Measurements from ENCODE around the gene GNL2. TPM values are rescaled to one million over a fixed set of nuclear protein-coding genes. Genes with fewer than 3 reads are reported as not detected.

Gene GNL2
- total RNA-seq, 1 experiment from 2014 or later = 121 TPM

DNA sequence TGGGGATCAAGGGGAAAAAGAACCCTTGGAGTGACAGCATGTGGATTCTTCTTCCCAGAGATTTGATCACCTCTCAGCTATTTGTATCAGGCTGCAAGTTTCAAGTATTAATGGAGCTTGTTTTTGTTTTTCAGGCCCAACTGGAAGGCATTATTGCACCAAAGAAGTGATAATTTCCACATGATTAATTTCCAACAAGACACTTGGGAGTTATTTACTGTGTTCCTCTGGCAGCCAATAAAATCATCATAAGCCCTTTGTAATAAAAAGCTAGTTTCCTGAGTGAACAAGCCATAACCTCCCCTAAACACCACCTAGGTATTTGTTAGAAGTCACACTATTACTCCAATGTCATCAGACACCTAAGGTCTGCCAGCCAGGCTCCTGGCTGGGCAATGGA, 30.8 kb downstream of the GNL2 start:
- Histone ChIP-seq H3K27ac (ENCODE audit: low read depth, low read length, poor library complexity, severe bottlenecking) (no peak overlapping the region), H3K36me3 (ENCODE audit: insufficient read depth, low read length, poor library complexity, severe bottlenecking) (peaks cover 56% of the 10 kb centered on the region), H3K4me3 (ENCODE audit: low read depth, low read length, poor library complexity, severe bottlenecking) (no peak overlapping the region), H3K9me3 (ENCODE audit: low read depth, low read length, poor library complexity, severe bottlenecking) (no peaks in the 10 kb centered on the region), H3K4me1 (ENCODE audit: insufficient read depth, low read length, poor library complexity, severe bottlenecking) (no peaks in the 10 kb centered on the region), H3K27me3 (replicated peaks; ENCODE audit: insufficient read depth, low read depth, low read length, poor library complexity) (no peaks in the 10 kb centered on the region)
- TF ChIP-seq EZH2 (IDR thresholded peaks at IDR 0.05; ENCODE audit: borderline replicate concordance, low read depth, low read length, poor library complexity, severe bottlenecking) = no peak
- TF ChIP-seq, protein P1, sequence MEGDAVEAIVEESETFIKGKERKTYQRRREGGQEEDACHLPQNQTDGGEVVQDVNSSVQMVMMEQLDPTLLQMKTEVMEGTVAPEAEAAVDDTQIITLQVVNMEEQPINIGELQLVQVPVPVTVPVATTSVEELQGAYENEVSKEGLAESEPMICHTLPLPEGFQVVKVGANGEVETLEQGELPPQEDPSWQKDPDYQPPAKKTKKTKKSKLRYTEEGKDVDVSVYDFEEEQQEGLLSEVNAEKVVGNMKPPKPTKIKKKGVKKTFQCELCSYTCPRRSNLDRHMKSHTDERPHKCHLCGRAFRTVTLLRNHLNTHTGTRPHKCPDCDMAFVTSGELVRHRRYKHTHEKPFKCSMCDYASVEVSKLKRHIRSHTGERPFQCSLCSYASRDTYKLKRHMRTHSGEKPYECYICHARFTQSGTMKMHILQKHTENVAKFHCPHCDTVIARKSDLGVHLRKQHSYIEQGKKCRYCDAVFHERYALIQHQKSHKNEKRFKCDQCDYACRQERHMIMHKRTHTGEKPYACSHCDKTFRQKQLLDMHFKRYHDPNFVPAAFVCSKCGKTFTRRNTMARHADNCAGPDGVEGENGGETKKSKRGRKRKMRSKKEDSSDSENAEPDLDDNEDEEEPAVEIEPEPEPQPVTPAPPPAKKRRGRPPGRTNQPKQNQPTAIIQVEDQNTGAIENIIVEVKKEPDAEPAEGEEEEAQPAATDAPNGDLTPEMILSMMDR (conservative IDR thresholded peaks at IDR 0.05; ENCODE audit: low read depth, low read length) = no peak
- BruUV-seq (replicated peaks) = no TSS peak
- POLR2A ChIA-PET (ENCODE audit: low non-redundant PET) = no interaction called here
- CTCF ChIA-PET = no interaction called here
- no peak for DNase-seq (ENCODE audit: low spot score)
- intact Hi-C loops (cut with micrococcal nuclease; ENCODE audit: unreplicated experiment) = no loop called here

DNA sequence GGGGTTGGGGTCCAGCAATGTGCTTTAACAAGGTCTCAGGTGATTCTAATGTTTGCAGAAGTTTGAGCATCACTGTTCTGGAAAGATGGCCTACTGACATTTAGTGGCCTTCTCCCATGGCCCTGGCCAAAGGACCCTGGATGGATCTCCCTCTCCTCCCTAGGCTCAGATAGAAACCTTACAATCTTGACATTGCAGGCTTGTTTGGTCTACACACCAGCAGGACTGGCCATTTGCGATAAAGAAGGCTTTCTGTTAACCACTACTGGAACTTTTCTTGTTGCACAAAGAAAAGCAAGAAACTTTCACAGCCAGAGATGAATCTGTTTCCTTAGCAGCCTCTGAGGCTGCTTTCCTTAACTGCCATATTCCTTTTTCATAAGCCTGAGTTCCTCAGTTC, 32.8 kb downstream of the GNL2 start:
- Histone ChIP-seq H3K36me3 (ENCODE audit: insufficient read depth, low read length, poor library complexity, severe bottlenecking) (peaks cover 37% of the 10 kb centered on the region), H3K27me3 (replicated peaks; ENCODE audit: insufficient read depth, low read depth, low read length, poor library complexity) (no peaks in the 10 kb centered on the region), H3K9me3 (ENCODE audit: low read depth, low read length, poor library complexity, severe bottlenecking) (no peaks in the 10 kb centered on the region), H3K4me1 (ENCODE audit: insufficient read depth, low read length, poor library complexity, severe bottlenecking) (no peaks in the 10 kb centered on the region), H3K4me3 (ENCODE audit: low read depth, low read length, poor library complexity, severe bottlenecking) (no peak overlapping the region), H3K27ac (ENCODE audit: low read depth, low read length, poor library complexity, severe bottlenecking) (no peak overlapping the region)
- BruUV-seq (replicated peaks) = no TSS peak
- TF ChIP-seq EZH2 (IDR thresholded peaks at IDR 0.05; ENCODE audit: borderline replicate concordance, low read depth, low read length, poor library complexity, severe bottlenecking) = no peak
- ChIA-PET POLR2A (ENCODE audit: low non-redundant PET) (no interaction called here), CTCF (no interaction called here)
- no peak for DNase-seq (ENCODE audit: low spot score)
- intact Hi-C loops (cut with micrococcal nuclease; ENCODE audit: unreplicated experiment) = no loop called here

DNA sequence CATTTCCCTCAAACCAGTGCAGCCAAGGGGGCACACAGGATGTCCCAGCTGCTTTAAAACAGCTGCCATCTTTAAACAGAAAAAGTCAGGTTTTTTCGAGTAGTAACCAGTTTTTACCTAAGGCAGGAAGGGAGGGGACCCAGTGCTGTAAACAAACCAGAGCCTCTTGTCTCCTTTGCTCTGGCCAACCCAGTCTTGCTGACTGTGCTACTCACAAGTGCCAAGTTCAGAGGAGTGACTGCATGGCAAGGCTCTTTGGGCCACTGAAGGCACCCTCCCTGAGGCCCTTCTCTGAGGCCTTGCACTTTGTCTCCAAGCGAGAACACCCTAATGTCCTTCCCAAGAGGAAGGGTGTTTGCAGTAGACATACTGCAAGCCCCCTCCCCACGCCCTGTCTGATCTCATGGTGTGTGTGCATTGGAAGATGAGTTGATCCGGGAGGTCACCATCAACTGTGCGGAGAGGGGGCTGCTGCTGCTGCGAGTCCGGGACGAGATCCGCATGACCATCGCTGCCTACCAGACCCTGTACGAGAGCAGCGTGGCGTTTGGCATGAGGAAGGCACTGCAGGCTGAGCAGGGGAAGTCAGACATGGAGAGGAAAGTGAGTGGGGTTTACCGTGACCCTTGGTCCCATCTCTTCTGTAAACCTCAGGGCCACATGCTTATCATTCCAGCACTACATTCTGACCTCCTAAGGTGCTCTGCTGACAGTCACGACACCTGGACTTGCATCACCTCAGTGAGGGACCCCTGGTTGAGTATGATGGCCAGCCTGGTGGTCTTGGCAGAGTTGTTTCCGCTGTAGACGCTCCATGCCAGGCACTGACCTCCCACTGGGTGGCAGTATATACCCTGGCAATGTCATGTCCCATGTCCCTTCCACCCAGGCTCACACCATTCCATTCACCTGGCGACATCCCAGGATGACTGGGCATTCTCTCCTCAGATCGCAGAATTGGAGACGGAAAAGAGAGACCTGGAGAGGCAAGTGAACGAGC, 34.3 kb downstream of the GNL2 start:
- DNase-seq (ENCODE audit: low spot score) = peak; percentile 46
- intact Hi-C loops (cut with micrococcal nuclease; ENCODE audit: unreplicated experiment) = no loop called here
- TF ChIP-seq EZH2 (IDR thresholded peaks at IDR 0.05; ENCODE audit: borderline replicate concordance, low read depth, low read length, poor library complexity, severe bottlenecking) = no peak
- TF ChIP-seq, protein P1 (conservative IDR thresholded peaks at IDR 0.05; ENCODE audit: low read depth, low read length) = peak; percentile 74
- Histone ChIP-seq H3K4me3 (ENCODE audit: low read depth, low read length, poor library complexity, severe bottlenecking) (no peak overlapping the region), H3K9me3 (ENCODE audit: low read depth, low read length, poor library complexity, severe bottlenecking) (no peaks in the 10 kb centered on the region), H3K27me3 (replicated peaks; ENCODE audit: insufficient read depth, low read depth, low read length, poor library complexity) (no peaks in the 10 kb centered on the region), H3K36me3 (ENCODE audit: insufficient read depth, low read length, poor library complexity, severe bottlenecking) (peaks cover 22% of the 10 kb centered on the region), H3K27ac (ENCODE audit: low read depth, low read length, poor library complexity, severe bottlenecking) (no peak overlapping the region), H3K4me1 (ENCODE audit: insufficient read depth, low read length, poor library complexity, severe bottlenecking) (no peaks in the 10 kb centered on the region)
- BruUV-seq (replicated peaks) = no TSS peak
- ChIA-PET POLR2A (ENCODE audit: low non-redundant PET) (no interaction called here), CTCF (interaction anchor here (0.6 kb wide), 1 partner anchor 47 kb away, joined by 3 read pairs; no protein-coding TSS in a partner anchor)

All from A673 (cell line).